RWPE2 (cell line): ENCODE measurements around the gene NANS.
"Not testable (repeated sequence)": the region's sequence is repeated elsewhere in the genome, so short reads cannot be mapped to it uniquely, and the experiment has no call there.

Experiments used
- ATAC-seq: fragments of 200-7000 bp; cut with Tn5 transposase; 3 replicates; pipeline ENCODE4 v1.9.1; 2021; ENCODE audit warnings: low read depth
- DNase-seq: peaks from one replicate; pipeline ENCODE4 v3.0.0-alpha.2; 2020; ENCODE audit warnings: low spot score
- H3K27ac ChIP-seq: fragments of 450-650 bp; 2 replicates; pipeline ENCODE4 v1.5.1; 2017; ENCODE audit warnings: mild to moderate bottlenecking; ENCODE audit not compliant: poor library complexity, severe bottlenecking
- H3K27me3 ChIP-seq: fragments of 250-450 bp; sonication (Bioruptor Pico); 2 replicates; pipeline ENCODE4 v1.5.1; 2021; ENCODE audit warnings: mild to moderate bottlenecking, moderate library complexity; ENCODE audit not compliant: insufficient read depth, poor library complexity, severe bottlenecking
- H3K36me3 ChIP-seq: fragments of 250-450 bp; sonication (Bioruptor Pico); 2 replicates; pipeline ENCODE4 v1.5.1; 2020; ENCODE audit warnings: low read depth, mild to moderate bottlenecking, moderate library complexity
- H3K4me1 ChIP-seq: fragments of 250-450 bp; sonication (Bioruptor Pico); 2 replicates; pipeline ENCODE4 v1.5.1; 2021; ENCODE audit warnings: mild to moderate bottlenecking, moderate library complexity; ENCODE audit not compliant: insufficient read depth, poor library complexity, severe bottlenecking
- H3K4me3 ChIP-seq: fragments of 250-450 bp; sonication (Bioruptor Pico); 2 replicates; pipeline ENCODE4 v1.5.1; 2021; ENCODE audit warnings: mild to moderate bottlenecking, moderate library complexity; ENCODE audit not compliant: severe bottlenecking
- H3K9me3 ChIP-seq: fragments of 250-450 bp; sonication (Bioruptor Pico); 2 replicates; pipeline ENCODE4 v1.5.1; 2021; ENCODE audit warnings: mild to moderate bottlenecking, moderate library complexity; ENCODE audit not compliant: severe bottlenecking
- TF ChIP-seq, protein P1 (sequence below): fragments of 450-650 bp; IDR thresholded peaks from one replicate; pipeline ENCODE4 v1.5.1; 2017; ENCODE audit warnings: mild to moderate bottlenecking, moderate library complexity; ENCODE audit not compliant: poor library complexity, severe bottlenecking

The NANS gene

DNA sequence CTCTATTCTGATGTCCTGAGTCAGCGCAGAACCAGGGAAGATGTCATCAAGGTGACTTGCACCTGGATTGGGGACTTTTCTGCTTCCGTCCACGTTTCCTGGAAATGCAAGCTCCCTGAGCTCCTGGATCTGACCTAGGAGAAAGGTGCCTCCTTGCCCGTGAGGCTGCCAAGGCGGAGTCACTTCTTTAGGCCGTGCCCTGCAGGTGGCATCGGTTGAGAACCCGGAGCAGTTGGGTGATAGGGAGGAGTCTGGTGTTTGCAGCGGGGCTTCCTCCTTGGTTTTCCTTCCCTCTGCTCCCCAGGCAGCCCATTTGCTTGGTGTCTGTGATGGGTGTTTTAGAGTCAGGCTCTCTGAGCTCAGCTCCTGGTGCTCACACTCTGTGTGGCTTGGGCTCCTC, 15.2 kb downstream of the NANS start:
- peaks cover 35% of the 10 kb centered on the region for H3K36me3 ChIP-seq
- DNase-seq, result no peak

DNA sequence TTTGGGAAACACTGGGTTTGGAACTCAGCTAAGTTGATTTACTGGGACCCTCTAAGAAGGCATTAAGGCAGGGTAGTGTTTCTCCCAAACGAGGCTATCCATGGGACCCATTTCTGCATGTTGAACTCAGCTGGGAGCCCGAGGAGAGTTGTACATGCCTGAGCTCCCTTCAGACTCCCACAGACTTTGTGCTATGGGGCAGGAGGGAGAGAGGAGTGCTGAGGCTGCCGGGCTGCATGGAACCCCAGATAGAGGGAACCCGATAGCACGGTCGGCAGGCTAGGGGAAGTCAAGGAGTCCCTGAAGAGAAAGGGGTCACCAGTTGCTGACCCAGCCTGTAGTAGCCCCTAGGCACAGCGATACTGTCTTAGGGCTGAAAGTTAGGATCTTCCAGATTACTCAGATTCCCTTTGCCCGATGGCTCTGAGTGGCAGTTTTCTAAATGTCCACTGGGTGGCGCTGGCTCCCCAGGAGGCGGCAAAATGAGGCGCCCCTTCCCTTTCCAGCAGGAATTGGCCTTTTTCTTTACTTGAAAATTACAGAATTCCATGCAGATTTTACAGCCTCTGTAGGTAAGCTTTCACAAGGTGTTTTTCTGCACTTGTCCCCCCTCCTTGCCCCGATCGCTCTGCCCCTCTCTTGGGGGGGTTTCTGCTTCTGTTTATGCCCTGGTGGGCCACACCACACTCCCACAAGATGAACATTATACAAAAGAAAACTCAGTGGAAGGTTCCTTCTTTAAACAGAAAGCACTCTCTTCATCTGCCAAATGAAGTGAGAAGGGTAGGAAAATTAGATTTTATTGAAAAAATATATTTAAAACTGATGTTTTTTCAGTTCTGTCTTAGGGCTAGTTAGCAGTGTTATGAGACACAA, 17.8 kb downstream of the NANS start:
- Histone ChIP-seq H3K27me3 (no peaks in the 10 kb centered on the region), H3K36me3 (peaks cover 45% of the 10 kb centered on the region), H3K4me3 (no peak overlapping the region), H3K9me3 (no peaks in the 10 kb centered on the region), H3K27ac (peak overlapping the region; percentile 27), H3K4me1 (peaks cover 4% of the 10 kb centered on the region)
- peak; percentile 57 for ATAC-seq
- TF ChIP-seq, protein P1, sequence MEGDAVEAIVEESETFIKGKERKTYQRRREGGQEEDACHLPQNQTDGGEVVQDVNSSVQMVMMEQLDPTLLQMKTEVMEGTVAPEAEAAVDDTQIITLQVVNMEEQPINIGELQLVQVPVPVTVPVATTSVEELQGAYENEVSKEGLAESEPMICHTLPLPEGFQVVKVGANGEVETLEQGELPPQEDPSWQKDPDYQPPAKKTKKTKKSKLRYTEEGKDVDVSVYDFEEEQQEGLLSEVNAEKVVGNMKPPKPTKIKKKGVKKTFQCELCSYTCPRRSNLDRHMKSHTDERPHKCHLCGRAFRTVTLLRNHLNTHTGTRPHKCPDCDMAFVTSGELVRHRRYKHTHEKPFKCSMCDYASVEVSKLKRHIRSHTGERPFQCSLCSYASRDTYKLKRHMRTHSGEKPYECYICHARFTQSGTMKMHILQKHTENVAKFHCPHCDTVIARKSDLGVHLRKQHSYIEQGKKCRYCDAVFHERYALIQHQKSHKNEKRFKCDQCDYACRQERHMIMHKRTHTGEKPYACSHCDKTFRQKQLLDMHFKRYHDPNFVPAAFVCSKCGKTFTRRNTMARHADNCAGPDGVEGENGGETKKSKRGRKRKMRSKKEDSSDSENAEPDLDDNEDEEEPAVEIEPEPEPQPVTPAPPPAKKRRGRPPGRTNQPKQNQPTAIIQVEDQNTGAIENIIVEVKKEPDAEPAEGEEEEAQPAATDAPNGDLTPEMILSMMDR, result peak; percentile 96
- DNase-seq, result no peak

More for the DNA sequence above, 15.2 kb downstream of the NANS start:
- TF ChIP-seq, protein P1, result no peak
- H3K27me3 ChIP-seq, result no peaks in the 10 kb centered on the region
- H3K9me3 ChIP-seq, result no peaks in the 10 kb centered on the region
- H3K4me3 ChIP-seq, result no peak overlapping the region
- ATAC-seq, result no peak
- H3K27ac ChIP-seq, result no peak overlapping the region
- peaks cover 4% of the 10 kb centered on the region for H3K4me1 ChIP-seq

DNA sequence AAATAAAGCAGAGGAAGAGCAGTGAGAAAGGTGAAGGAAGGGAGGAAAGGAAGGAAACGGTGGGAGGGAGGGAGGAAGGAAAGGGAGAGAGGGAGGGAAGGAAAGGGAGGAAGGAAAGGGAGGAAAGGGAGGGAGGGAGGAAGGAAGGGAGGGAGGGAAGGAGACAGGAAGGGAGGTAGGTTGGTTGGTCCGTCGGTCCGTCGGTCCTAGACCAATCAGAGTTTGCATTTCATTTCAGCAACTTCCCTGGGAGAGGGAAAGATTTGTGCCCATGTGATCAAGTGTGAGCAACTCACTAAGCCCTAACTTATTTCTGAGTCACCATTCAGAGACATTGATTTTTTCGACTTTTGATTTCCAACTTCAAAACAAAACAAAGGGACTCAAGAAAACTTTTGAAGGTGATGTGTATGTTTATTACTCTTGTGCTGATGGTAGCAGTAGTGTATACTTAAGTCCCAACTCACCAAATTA, 18.8 kb downstream of the NANS start:
- peaks cover 4% of the 10 kb centered on the region for H3K4me1 ChIP-seq
- no peak overlapping the region for H3K4me3 ChIP-seq
- ATAC-seq (peak; percentile 71), DNase-seq (no peak)
- TF ChIP-seq, protein P1, result no peak
- peaks cover 47% of the 10 kb centered on the region for H3K36me3 ChIP-seq
- peak overlapping the region; percentile 27 for H3K27ac ChIP-seq
- no peaks in the 10 kb centered on the region for H3K9me3 ChIP-seq
- H3K27me3 ChIP-seq, result no peaks in the 10 kb centered on the region

DNA sequence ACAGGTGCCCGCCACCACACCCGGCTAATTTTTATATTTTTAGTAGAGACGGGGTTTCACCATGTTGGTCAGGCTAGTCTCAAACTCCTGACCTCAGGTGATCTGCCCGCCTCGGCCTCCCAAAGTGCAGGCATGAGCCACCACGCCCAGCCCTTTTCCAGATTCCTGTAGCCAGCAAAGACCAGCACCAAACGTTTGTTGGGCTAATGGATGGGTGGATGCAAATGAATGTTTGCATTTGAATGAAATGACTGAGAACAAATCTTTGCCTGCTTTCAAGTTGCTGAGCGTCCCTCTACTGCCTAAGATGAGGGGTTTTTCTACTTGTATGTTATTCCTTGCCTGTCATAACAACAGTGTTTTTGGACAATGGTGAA, 20.0 kb downstream of the NANS start:
- H3K4me3 ChIP-seq, ATAC-seq, H3K27me3 ChIP-seq, H3K9me3 ChIP-seq, DNase-seq, H3K27ac ChIP-seq, H3K4me1 ChIP-seq: not testable (repeated sequence)
- H3K36me3 ChIP-seq, result peaks cover 50% of the 10 kb centered on the region

DNA sequence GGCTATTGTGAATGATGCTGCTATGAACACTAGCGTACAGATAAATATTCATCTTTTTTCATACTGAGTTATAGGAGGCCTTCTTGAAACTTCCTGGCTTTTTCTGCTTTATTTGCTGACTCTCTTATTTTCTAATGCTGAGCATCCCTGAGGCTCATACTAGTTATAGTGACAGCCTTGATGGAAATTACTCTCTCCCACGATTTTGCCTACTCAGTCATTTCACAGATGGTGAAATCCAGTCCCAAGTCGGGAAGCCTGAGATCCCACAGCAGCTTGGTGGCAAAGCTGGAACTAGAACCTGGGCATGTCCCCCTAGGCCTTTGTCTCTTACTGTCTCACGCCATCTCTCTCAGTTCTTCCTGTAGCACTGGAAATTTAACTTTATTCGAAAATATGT, 22.4 kb downstream of the NANS start:
- H3K9me3 ChIP-seq, result no peaks in the 10 kb centered on the region
- H3K27ac ChIP-seq, result no peak overlapping the region
- H3K4me1 ChIP-seq, result peaks cover 15% of the 10 kb centered on the region
- peaks cover 71% of the 10 kb centered on the region for H3K36me3 ChIP-seq
- DNase-seq (no peak), ATAC-seq (no peak)
- H3K27me3 ChIP-seq, result no peaks in the 10 kb centered on the region
- H3K4me3 ChIP-seq, result no peak overlapping the region
- TF ChIP-seq, protein P1, result no peak
